ENCODE results near the gene RAB44.
"Not testable (repeated sequence)": the region's sequence is repeated elsewhere in the genome, so short reads cannot be mapped to it uniquely, and the experiment has no call there.

RAB44 gene

GRCh38 chr6:36714511-36714910 lies 16.9 kb downstream of the RAB44 start:
- DNase-seq, result no peak

GRCh38 chr6:36715469-36715868 lies 17.8 kb downstream of the RAB44 start:
- DNase-seq, result no peak

GRCh38 chr6:36716476-36717093 lies 19.0 kb downstream of the RAB44 start:
- no peak for DNase-seq

DNA sequence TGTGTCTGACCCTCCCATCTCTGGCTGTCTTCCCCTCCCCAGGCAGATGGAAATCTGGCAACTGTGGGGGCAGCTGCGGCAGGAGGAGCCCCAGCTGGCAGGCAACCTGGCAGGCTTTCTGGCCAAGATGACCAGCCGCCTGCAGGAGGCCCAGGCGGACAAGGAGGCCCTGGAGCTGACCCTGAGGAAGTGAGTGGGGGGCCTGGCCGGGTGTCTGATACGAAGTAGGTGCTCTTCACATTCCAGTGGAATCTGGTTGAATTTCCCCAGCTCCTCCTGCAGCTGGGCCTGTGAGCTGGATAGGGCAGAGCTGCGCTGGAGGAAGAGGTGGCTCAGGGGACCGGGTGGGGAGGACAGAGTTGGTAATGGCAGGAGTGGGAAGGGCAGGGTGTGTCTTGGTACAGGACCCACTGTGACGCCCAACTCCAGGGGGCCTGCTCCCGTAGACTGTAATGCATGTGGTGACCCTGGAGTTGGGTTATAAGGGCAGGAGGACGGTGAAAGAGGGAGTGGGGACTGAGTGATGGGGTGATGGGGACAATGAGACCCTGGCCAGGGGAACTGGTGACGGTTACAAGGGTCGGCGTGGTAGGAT lies 19.7 kb downstream of the RAB44 start:
- no peak for DNase-seq

GRCh38 chr6:36717871-36718540 lies 20.4 kb downstream of the RAB44 start:
- no peak for DNase-seq

DNA sequence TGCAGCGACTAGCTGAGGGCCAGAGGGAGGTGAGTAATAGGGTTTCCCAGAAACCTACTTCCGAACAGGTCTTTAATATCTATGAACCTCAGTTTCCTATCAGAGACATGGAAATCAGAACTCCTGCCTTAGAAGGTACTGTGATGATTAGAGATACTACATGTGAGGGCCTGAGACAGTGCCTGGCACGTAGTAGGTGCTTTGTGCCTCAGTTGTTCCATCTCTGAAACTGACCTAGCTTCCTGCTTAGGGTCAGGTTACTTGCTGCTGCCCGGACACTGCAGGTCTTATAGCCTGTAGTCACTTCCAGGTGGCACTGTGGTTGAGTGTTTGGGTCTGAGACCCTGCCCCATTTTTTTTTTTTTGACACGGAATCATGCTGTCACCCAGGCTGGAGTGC lies 20.9 kb downstream of the RAB44 start:
- DNase-seq, result no peak

- no peak for DNase-seq
Observed at GRCh38 chr6:36719126-36719525, 21.5 kb downstream of the RAB44 start.

GRCh38 chr6:36720251-36721141 lies 22.9 kb downstream of the RAB44 start:
- no peak for DNase-seq

DNA sequence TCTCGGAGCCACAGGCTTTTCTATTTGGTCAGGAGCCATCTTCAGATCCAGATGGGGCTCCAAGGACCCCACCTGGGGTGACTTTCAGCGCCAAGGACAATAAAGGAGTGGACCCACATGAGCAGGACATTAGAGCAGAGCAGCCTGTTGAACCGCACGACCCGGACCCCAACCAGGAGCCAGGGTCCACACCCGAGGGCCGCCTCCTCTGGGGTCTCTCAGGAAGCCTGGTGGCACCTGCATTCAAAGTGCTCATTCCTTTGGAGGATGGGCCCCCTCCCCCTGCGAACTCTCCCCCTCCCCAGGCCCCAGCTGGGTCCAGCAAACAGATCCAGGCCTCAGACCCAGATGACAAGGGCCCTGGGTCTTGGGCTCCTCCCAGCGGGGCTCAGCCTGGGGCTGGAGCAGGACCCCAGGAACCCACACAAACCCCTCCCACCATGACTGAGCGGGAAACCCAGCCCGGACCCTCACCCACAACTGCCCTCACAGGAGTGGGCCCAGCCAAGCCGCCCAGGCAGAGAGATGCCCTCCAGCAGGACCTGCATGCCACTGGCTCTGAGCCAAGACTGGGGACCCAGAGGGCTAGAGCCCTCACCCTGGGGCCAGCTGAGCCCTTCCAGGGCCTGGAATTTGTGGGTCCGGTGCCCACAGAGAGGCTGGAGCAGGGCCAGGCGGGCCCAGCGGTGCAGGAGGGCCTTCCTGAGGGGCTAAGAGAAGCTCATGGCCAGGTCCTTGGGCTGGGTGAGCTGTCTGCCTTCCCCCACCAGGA lies 23.9 kb downstream of the RAB44 start:
- DNase-seq, result no peak

GRCh38 chr6:36722365-36722764 lies 24.7 kb downstream of the RAB44 start:
- DNase-seq, result no peak

DNA sequence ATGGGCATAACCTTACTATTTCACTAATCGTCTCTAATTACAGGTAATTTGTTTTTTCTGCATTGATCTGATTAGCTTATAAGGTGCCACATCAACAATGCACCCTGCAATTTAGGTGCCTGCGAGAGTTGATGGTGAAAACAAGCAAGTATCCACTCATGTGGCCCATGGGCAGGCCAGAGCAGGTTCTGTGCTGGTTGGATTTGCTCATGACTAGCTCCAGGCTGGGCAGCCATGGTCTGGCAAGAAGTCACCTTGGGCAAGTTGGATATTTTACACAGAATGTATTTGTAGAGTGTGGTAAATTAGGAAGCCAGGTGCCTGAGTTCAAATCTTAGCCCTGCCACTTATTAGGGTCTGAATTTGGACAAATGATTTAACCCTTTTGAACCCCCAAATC lies 25.3 kb downstream of the RAB44 start:
- DNase-seq, result no peak

- DNase-seq, result not testable (repeated sequence)
Observed at GRCh38 chr6:36723992-36724391, 26.4 kb downstream of the RAB44 start.

GRCh38 chr6:36724514-36725390 lies 27.1 kb downstream of the RAB44 start:
- DNase-seq, result peak; percentile 28

- DNase-seq, result no peak
Observed at GRCh38 chr6:36725581-36725980, 28.0 kb downstream of the RAB44 start.

DNA sequence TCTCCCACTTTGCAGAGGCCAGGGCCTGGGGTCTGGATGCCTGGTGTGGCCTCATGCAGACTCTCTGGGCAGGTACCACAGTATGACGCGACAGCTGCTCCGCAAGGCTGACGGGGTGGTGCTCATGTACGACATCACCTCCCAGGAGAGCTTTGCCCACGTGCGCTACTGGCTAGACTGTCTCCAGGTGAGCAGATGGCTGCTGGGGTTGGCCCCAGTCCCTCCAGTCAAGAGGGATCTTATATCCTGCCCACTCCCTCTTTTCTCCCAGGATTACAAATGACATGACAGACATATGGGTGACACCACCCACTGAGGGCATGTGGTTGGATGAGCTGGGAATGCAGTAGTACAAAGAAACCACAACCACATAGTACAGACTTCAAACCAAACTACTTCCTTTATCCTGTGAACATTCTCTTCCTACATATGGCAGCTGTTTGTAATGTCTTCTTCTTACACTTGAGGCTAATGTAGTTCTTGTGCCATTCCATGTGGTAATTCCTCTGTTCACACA lies 29.9 kb downstream of the RAB44 start:
- DNase-seq, result no peak

- DNase-seq, result no peak
Observed at GRCh38 chr6:36728289-36729160, 30.9 kb downstream of the RAB44 start.

DNA sequence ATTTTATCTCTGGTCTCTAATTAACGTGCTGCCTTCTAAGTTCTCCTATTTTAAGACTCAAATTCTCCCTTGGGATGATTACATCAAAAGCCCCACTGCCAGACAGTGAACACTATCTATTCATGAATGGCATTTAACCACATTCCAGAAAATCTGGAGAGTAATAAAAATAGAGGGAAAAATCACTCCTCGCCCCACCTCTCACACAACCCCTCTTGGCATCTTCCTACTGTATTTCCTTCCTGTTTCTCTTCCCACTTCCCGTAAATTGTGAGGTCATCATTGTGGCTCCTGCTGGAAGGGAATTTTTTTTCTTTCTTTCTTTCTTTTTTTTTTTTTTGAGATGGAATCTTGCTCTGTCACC lies 31.5 kb downstream of the RAB44 start:
- no peak for DNase-seq

GRCh38 chr6:36730424-36731380 lies 33.1 kb downstream of the RAB44 start:
- no peak for DNase-seq

DNA sequence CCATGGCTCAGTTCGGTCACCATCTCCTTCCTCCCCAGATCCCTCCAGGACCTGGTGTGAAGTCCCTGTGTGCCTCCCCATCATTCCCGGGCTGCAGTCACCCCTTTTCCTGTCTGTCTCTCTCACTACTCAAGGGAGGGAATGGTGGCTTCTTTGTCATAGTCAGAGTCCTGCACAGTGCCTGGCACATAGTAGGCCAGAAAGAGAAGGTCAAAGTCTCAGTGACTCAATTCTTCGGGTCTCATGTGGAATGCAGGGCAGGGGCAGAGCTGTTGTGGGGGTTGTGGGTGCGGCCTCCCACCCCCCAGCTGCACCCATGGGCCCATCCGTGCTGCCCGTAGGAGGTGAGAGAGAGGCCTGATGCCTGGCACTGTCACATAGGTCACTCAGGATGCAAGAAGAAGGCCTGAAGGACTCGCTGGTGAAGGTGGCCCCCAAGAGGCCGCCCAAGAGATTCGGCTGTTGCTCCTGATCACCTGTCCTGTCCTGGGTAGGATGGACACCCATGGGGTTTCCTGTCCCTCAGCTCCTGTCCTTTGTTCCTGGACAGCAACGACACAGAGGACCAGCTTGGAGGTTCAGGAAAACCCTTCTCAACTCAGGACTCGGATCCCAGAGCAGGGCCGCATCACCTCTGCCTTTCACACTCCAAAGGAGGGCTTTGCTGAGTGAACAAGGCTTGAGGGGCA lies 34.1 kb downstream of the RAB44 start:
- no peak for DNase-seq

Measured in activated T-cell treated with anti-CD3 and anti-CD28 coated beads for 4 hours (primary cell).